GM23338 (cell line): ENCODE data around the gene HLCS. TPM values are rescaled to one million over a fixed set of nuclear protein-coding genes. Genes with fewer than 3 reads are reported as not detected.
A peak's percentile ranks its signal among the peaks of the same experiment; 100 is the strongest.

Source experiments
- ATAC-seq: fragments of 200-7000 bp; cut with Tn5 transposase; 3 replicates; pipeline ENCODE4 v1.9.1; 2020
- DNase-seq: peaks from one replicate; pipeline ENCODE4 v3.0.0-alpha.2; 2015; ENCODE audit warnings: low spot score
- H2AFZ ChIP-seq: fragments of 200-600 bp; sonication (generic); 2 replicates; pipeline ENCODE4 v1.8.0; 2016; ENCODE audit warnings: antibody characterized with exemption, mild to moderate bottlenecking, moderate library complexity
- H3F3A ChIP-seq: fragments of 200-600 bp; sonication (generic); replicated peaks from 2 replicates; pipeline ENCODE4 v1.8.0; 2017; ENCODE audit warnings: antibody characterized with exemption, mixed run types, low read depth
- H3K27ac ChIP-seq: fragments of 200-600 bp; sonication (generic); 2 replicates; pipeline ENCODE4 v1.6.1; 2016; ENCODE audit warnings: low read depth
- H3K27me3 ChIP-seq: fragments of 200-600 bp; sonication (generic); 2 replicates; pipeline ENCODE4 v1.8.0; 2016; ENCODE audit warnings: mild to moderate bottlenecking, mixed run types, moderate library complexity; ENCODE audit not compliant: insufficient read depth
- H3K36me3 ChIP-seq: fragments of 200-600 bp; sonication (generic); 2 replicates; pipeline ENCODE4 v1.8.0; 2016; ENCODE audit warnings: mild to moderate bottlenecking; ENCODE audit not compliant: insufficient read depth
- H3K4me1 ChIP-seq: fragments of 200-600 bp; sonication (generic); 2 replicates; pipeline ENCODE4 v1.8.0; 2016; ENCODE audit warnings: mild to moderate bottlenecking, moderate library complexity; ENCODE audit not compliant: insufficient read depth
- H3K4me2 ChIP-seq: fragments of 200-600 bp; sonication (generic); 2 replicates; pipeline ENCODE4 v1.7.1; 2017; ENCODE audit warnings: mixed run types
- H3K4me3 ChIP-seq: fragments of 200-600 bp; sonication (generic); 2 replicates; pipeline ENCODE4 v1.6.1; 2016; ENCODE audit warnings: mixed run types
- H3K79me2 ChIP-seq: fragments of 200-600 bp; sonication (generic); replicated peaks from 2 replicates; pipeline ENCODE4 v1.8.0; 2017; ENCODE audit warnings: mild to moderate bottlenecking; ENCODE audit not compliant: insufficient read depth
- H3K9me2 ChIP-seq: fragments of 200-600 bp; sonication (generic); 2 replicates; pipeline ENCODE4 v1.8.0; 2017; ENCODE audit not compliant: insufficient read depth
- H4K20me1 ChIP-seq: fragments of 200-600 bp; sonication (generic); replicated peaks from 2 replicates; pipeline ENCODE4 v1.8.0; 2017; ENCODE audit warnings: mild to moderate bottlenecking; ENCODE audit not compliant: insufficient read depth
- H3K27ac Mint-ChIP-seq: 2 replicates; pipeline ENCODE4 v1.8.0; 2020; ENCODE audit warnings: inconsistent platforms, mild to moderate bottlenecking, moderate library complexity, mixed read lengths
- H3K27me3 Mint-ChIP-seq: 3 replicates; pipeline ENCODE4 v1.8.0; 2022; ENCODE audit warnings: low read depth, mild to moderate bottlenecking, moderate library complexity, mixed read lengths, inconsistent platforms; ENCODE audit not compliant: insufficient read depth, poor library complexity
- H3K36me3 Mint-ChIP-seq: 3 replicates; pipeline ENCODE4 v1.8.0; 2021; ENCODE audit warnings: low read depth, mild to moderate bottlenecking, inconsistent platforms, moderate library complexity, mixed read lengths
- H3K4me1 Mint-ChIP-seq: 3 replicates; pipeline ENCODE4 v1.8.0; 2020; ENCODE audit warnings: mild to moderate bottlenecking, inconsistent platforms, mixed read lengths
- H3K4me3 Mint-ChIP-seq: 3 replicates; pipeline ENCODE4 v1.8.0; 2021; ENCODE audit warnings: moderate library complexity, mild to moderate bottlenecking, inconsistent platforms, mixed read lengths
- H3K9me3 Mint-ChIP-seq: 3 replicates; pipeline ENCODE4 v1.8.0; 2020; ENCODE audit warnings: moderate library complexity, mild to moderate bottlenecking, inconsistent platforms, mixed read lengths
- CREB1 ChIP-seq: fragments of 250-450 bp; sonication (Bioruptor Pico); IDR thresholded peaks from 2 replicates; pipeline ENCODE4 v1.5.0; 2020; ENCODE audit warnings: low read depth, mild to moderate bottlenecking, moderate library complexity
- EZH2 ChIP-seq: fragments of 200-600 bp; sonication (generic); IDR thresholded peaks from one replicate; pipeline ENCODE4 v1.8.0; 2017; ENCODE audit warnings: antibody characterized with exemption, mild to moderate bottlenecking, low read depth; ENCODE audit not compliant: unreplicated experiment
- JUNB ChIP-seq: IDR thresholded peaks from one replicate; pipeline ENCODE4 v1.6.1; 2016; ENCODE audit warnings: antibody characterized with exemption; ENCODE audit not compliant: unreplicated experiment
- NANOG ChIP-seq: IDR thresholded peaks from 2 replicates; pipeline ENCODE4 v1.6.1; 2016; ENCODE audit warnings: antibody characterized with exemption, borderline replicate concordance
- ZNF331 ChIP-seq: fragments of 250-450 bp; sonication (Bioruptor Pico); IDR thresholded peaks from 2 replicates; pipeline ENCODE4 v1.5.0; 2020; ENCODE audit warnings: low read depth, mild to moderate bottlenecking, moderate library complexity
- polyA plus RNA-seq: library from polyadenylated mRNA; unstranded; fragments of >200 nt; fragmentation: Nextera tagmentation; extraction: Ambion mirVana; gene quantifications from 2 replicates; pipeline ENCODE4 v1.2.1, GENCODE V29; 2016
- total RNA-seq: library from RNA; depleted of rRNA; stranded (reverse); fragments of >200 nt; shearing (Covaris generic); gene quantifications from 2 replicates; pipeline ENCODE4 v1.2.3, GENCODE V29; 2014
- TF ChIP-seq, protein P1 (sequence below), 2 experiments: fragments of 200-600 bp in 1 of 2; sonication (generic) in 1 of 2; conservative IDR thresholded peaks; 2 replicates each; pipeline versions ENCODE4 v1.5.1 to v1.6.1; 2016 to 2017; ENCODE audit warnings: antibody characterized with exemption in 2 of 2, low read depth in 2 of 2, mild to moderate bottlenecking in 2 of 2, moderate library complexity in 1 of 2
- TF ChIP-seq, protein P2 (sequence below): IDR thresholded peaks from one replicate; pipeline ENCODE4 v1.6.1; 2018; ENCODE audit warnings: antibody characterized with exemption; ENCODE audit not compliant: unreplicated experiment

Gene HLCS
- total and polyA plus RNA-seq, 2 experiments from 2014 or later, result 6.1 to 14.7 TPM

GRCh38 chr21:36704958-36705678 is 261.4 kb downstream of the HLCS start:
- peak overlapping the region; percentile 78 for H3K4me2 ChIP-seq
- Mint-ChIP-seq H3K9me3 (peaks cover 7% of the 10 kb centered on the region; the same call in 2 of the 3 replicates), H3K4me1 (peaks cover 57% of the 10 kb centered on the region), H3K27me3 (peaks cover 100% of the 10 kb centered on the region), H3K36me3 (no peaks in the 10 kb centered on the region; the same call in 2 of the 3 replicates), H3K4me3 (peak overlapping the region; percentile 61), H3K27ac (no peak overlapping the region)
- peak overlapping the region; percentile 76 for H2AFZ ChIP-seq
- DNase-seq, result peak; percentile 52
- H3K4me1 ChIP-seq, result peaks cover 72% of the 10 kb centered on the region
- ATAC-seq, result no peak; the same call in 2 of the 3 replicates
- H3K27me3 ChIP-seq, result peaks cover 100% of the 10 kb centered on the region
- H3K4me3 ChIP-seq, result peak overlapping the region; percentile 53
- H3K79me2 ChIP-seq, result no peaks in the 10 kb centered on the region
- H3K27ac ChIP-seq, result no peak overlapping the region
- no peaks in the 10 kb centered on the region for H3K9me2 ChIP-seq
- TF ChIP-seq EZH2 (peak; percentile 93), JUNB (no peak)
- H3K36me3 ChIP-seq, result no peaks in the 10 kb centered on the region
- peaks cover 28% of the 10 kb centered on the region; the same call in 1 of the 2 replicates for H3F3A ChIP-seq
- peaks cover 3% of the 10 kb centered on the region for H4K20me1 ChIP-seq

GRCh38 chr21:36704281-36704957 is 262.1 kb downstream of the HLCS start:
- Histone ChIP-seq H3K79me2 (no peaks in the 10 kb centered on the region), H2AFZ (0 out of 2 replicates have a peak overlapping the region, but pooled peaks have one; percentile 76), H3K4me2 (peak overlapping the region; percentile 78), H3K4me3 (peak overlapping the region; percentile 53), H3K27me3 (peaks cover 100% of the 10 kb centered on the region), H3K4me1 (peaks cover 67% of the 10 kb centered on the region), H4K20me1 (peaks cover 3% of the 10 kb centered on the region), H3K27ac (no peak overlapping the region), H3F3A (peaks cover 22% of the 10 kb centered on the region; the same call in 1 of the 2 replicates), H3K36me3 (no peaks in the 10 kb centered on the region), H3K9me2 (no peaks in the 10 kb centered on the region)
- Mint-ChIP-seq H3K9me3 (peaks cover 9% of the 10 kb centered on the region; the same call in 2 of the 3 replicates), H3K4me3 (peak overlapping the region; percentile 51), H3K36me3 (no peaks in the 10 kb centered on the region; the same call in 2 of the 3 replicates), H3K4me1 (peaks cover 57% of the 10 kb centered on the region), H3K27me3 (peaks cover 99% of the 10 kb centered on the region), H3K27ac (no peak overlapping the region)
- DNase-seq, result peak; percentile 52
- no peak for ATAC-seq
- TF ChIP-seq NANOG (no peak), ZNF331 (no peak), EZH2 (peak; percentile 96), CREB1 (CRISPR knock-in tag) (no peak)
- TF ChIP-seq, protein P1, sequence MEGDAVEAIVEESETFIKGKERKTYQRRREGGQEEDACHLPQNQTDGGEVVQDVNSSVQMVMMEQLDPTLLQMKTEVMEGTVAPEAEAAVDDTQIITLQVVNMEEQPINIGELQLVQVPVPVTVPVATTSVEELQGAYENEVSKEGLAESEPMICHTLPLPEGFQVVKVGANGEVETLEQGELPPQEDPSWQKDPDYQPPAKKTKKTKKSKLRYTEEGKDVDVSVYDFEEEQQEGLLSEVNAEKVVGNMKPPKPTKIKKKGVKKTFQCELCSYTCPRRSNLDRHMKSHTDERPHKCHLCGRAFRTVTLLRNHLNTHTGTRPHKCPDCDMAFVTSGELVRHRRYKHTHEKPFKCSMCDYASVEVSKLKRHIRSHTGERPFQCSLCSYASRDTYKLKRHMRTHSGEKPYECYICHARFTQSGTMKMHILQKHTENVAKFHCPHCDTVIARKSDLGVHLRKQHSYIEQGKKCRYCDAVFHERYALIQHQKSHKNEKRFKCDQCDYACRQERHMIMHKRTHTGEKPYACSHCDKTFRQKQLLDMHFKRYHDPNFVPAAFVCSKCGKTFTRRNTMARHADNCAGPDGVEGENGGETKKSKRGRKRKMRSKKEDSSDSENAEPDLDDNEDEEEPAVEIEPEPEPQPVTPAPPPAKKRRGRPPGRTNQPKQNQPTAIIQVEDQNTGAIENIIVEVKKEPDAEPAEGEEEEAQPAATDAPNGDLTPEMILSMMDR (conservative IDR thresholded peaks at IDR 0.05; ENCODE audit: low read depth in 2 of 2), result no peak
- TF ChIP-seq, protein P2, sequence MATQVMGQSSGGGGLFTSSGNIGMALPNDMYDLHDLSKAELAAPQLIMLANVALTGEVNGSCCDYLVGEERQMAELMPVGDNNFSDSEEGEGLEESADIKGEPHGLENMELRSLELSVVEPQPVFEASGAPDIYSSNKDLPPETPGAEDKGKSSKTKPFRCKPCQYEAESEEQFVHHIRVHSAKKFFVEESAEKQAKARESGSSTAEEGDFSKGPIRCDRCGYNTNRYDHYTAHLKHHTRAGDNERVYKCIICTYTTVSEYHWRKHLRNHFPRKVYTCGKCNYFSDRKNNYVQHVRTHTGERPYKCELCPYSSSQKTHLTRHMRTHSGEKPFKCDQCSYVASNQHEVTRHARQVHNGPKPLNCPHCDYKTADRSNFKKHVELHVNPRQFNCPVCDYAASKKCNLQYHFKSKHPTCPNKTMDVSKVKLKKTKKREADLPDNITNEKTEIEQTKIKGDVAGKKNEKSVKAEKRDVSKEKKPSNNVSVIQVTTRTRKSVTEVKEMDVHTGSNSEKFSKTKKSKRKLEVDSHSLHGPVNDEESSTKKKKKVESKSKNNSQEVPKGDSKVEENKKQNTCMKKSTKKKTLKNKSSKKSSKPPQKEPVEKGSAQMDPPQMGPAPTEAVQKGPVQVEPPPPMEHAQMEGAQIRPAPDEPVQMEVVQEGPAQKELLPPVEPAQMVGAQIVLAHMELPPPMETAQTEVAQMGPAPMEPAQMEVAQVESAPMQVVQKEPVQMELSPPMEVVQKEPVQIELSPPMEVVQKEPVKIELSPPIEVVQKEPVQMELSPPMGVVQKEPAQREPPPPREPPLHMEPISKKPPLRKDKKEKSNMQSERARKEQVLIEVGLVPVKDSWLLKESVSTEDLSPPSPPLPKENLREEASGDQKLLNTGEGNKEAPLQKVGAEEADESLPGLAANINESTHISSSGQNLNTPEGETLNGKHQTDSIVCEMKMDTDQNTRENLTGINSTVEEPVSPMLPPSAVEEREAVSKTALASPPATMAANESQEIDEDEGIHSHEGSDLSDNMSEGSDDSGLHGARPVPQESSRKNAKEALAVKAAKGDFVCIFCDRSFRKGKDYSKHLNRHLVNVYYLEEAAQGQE, result no peak
